Hepatocyte (in vitro differentiated cells): ENCODE data around the gene APEH. TPM values are rescaled to one million over a fixed set of nuclear protein-coding genes. Genes with fewer than 3 reads are reported as not detected.

Experiments
- DNase-seq: peaks from one replicate; pipeline ENCODE4 v3.0.0-alpha.2; 2016; ENCODE audit warnings: low spot score
- H2AFZ ChIP-seq: fragments of 200-600 bp; sonication (generic); 2 replicates; pipeline ENCODE4 v1.6.0; 2016; ENCODE audit warnings: antibody characterized with exemption, mild to moderate bottlenecking
- H3K27ac ChIP-seq: fragments of 200-600 bp; sonication (generic); 2 replicates; pipeline ENCODE4 v1.5.1; 2016; ENCODE audit warnings: mild to moderate bottlenecking
- H3K27me3 ChIP-seq: fragments of 200-600 bp; sonication (generic); 2 replicates; pipeline ENCODE4 v1.6.1; 2016
- H3K36me3 ChIP-seq: fragments of 200-600 bp; sonication (generic); replicated peaks from 2 replicates; pipeline ENCODE4 v1.5.1; 2016; ENCODE audit warnings: low read depth; ENCODE audit not compliant: insufficient read depth
- H3K4me1 ChIP-seq: fragments of 200-600 bp; sonication (generic); 2 replicates; pipeline ENCODE4 v1.5.1; 2016; ENCODE audit warnings: mild to moderate bottlenecking, moderate library complexity; ENCODE audit not compliant: insufficient read depth
- H3K4me2 ChIP-seq: fragments of 200-600 bp; sonication (generic); 2 replicates; pipeline ENCODE4 v1.6.0; 2016
- H3K4me3 ChIP-seq: fragments of 200-600 bp; sonication (generic); 2 replicates; pipeline ENCODE4 v1.5.1; 2016; ENCODE audit warnings: mild to moderate bottlenecking
- H3K79me2 ChIP-seq: fragments of 200-600 bp; sonication (generic); 2 replicates; pipeline ENCODE4 v1.6.0; 2017; ENCODE audit warnings: mild to moderate bottlenecking
- H3K9me2 ChIP-seq: fragments of 200-600 bp; sonication (generic); replicated peaks from 2 replicates; pipeline ENCODE4 v1.6.0; 2017; ENCODE audit warnings: mild to moderate bottlenecking; ENCODE audit not compliant: insufficient read depth
- H3K9me3 ChIP-seq: fragments of 200-600 bp; sonication (generic); 2 replicates; pipeline ENCODE4 v1.5.1; 2016; ENCODE audit warnings: low read depth, mild to moderate bottlenecking
- H4K20me1 ChIP-seq: fragments of 200-600 bp; sonication (generic); 2 replicates; pipeline ENCODE4 v1.6.0; 2016; ENCODE audit warnings: mild to moderate bottlenecking; ENCODE audit not compliant: insufficient read depth, poor library complexity, severe bottlenecking
- EZH2 ChIP-seq: fragments of 200-600 bp; sonication (generic); IDR thresholded peaks from 2 replicates; pipeline ENCODE4 v1.6.1; 2016; ENCODE audit warnings: antibody characterized with exemption, mild to moderate bottlenecking, borderline replicate concordance
- EZH2phosphoT487 ChIP-seq: fragments of 200-600 bp; sonication (generic); IDR thresholded peaks from one replicate; pipeline ENCODE4 v1.6.1; 2018; ENCODE audit warnings: antibody characterized with exemption, mild to moderate bottlenecking, low read depth, moderate library complexity; ENCODE audit not compliant: unreplicated experiment, severe bottlenecking
- WGBS: methylation state at CpG from one replicate; pipeline ENCODE4 v1.1.6; 2016; ENCODE audit warnings: low lambda C conversion rate; ENCODE audit errors: missing lambda C conversion rate; 5-methylcytosine and 5-hydroxymethylcytosine counted together
- polyA plus RNA-seq: library from polyadenylated mRNA; unstranded; fragments of >200 nt; fragmentation: Nextera tagmentation; extraction: Ambion mirVana; gene quantifications from 2 replicates; pipeline ENCODE4 v1.2.1, GENCODE V29; 2016
- total RNA-seq: library from RNA; depleted of rRNA; stranded (reverse); fragments of >200 nt; gene quantifications from 2 replicates; pipeline ENCODE4 v1.2.3, GENCODE V29; 2014
- TF ChIP-seq, protein P1 (sequence below): fragments of 200-600 bp; sonication (generic); IDR thresholded peaks from 2 replicates; pipeline ENCODE4 v1.5.1; 2016; ENCODE audit warnings: antibody characterized with exemption, mild to moderate bottlenecking; ENCODE audit not compliant: poor library complexity

APEH gene
- total and polyA plus RNA-seq, 2 experiments from 2014 or later: 120 to 148 TPM

- Histone ChIP-seq H3K36me3 (no peaks in the 10 kb centered on the region), H3K4me3 (no peak overlapping the region), H3K27me3 (no peaks in the 10 kb centered on the region), H2AFZ (no peak overlapping the region), H3K4me1 (peaks cover 25% of the 10 kb centered on the region), H3K4me2 (peak overlapping the region; percentile 80), H3K9me3 (no peaks in the 10 kb centered on the region), H3K9me2 (no peaks in the 10 kb centered on the region), H3K27ac (no peak overlapping the region), H4K20me1 (peaks cover 3% of the 10 kb centered on the region), H3K79me2 (peaks cover 13% of the 10 kb centered on the region)
- no peak for TF ChIP-seq EZH2phosphoT487
- no peak for TF ChIP-seq EZH2
- TF ChIP-seq, protein P1, sequence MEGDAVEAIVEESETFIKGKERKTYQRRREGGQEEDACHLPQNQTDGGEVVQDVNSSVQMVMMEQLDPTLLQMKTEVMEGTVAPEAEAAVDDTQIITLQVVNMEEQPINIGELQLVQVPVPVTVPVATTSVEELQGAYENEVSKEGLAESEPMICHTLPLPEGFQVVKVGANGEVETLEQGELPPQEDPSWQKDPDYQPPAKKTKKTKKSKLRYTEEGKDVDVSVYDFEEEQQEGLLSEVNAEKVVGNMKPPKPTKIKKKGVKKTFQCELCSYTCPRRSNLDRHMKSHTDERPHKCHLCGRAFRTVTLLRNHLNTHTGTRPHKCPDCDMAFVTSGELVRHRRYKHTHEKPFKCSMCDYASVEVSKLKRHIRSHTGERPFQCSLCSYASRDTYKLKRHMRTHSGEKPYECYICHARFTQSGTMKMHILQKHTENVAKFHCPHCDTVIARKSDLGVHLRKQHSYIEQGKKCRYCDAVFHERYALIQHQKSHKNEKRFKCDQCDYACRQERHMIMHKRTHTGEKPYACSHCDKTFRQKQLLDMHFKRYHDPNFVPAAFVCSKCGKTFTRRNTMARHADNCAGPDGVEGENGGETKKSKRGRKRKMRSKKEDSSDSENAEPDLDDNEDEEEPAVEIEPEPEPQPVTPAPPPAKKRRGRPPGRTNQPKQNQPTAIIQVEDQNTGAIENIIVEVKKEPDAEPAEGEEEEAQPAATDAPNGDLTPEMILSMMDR: no peak
- 97% methylated on average over 21 of the region's 26 CpGs for WGBS
- DNase-seq: no peak
Observed at GRCh38 chr3:49721896-49722781, 48.0 kb downstream of the APEH start.

GRCh38 chr3:49722896-49723295, 48.7 kb downstream of the APEH start:
- H4K20me1 ChIP-seq: peaks cover 3% of the 10 kb centered on the region
- H3K4me2 ChIP-seq: peak overlapping the region; percentile 80
- peaks cover 13% of the 10 kb centered on the region for H3K79me2 ChIP-seq
- WGBS: 90% methylated on average over 8 of the region's 8 CpGs
- peak overlapping the region; percentile 96 for H3K27ac ChIP-seq
- no peak for DNase-seq
- peak overlapping the region; percentile 65 for H3K4me3 ChIP-seq
- no peaks in the 10 kb centered on the region for H3K9me3 ChIP-seq
- TF ChIP-seq EZH2phosphoT487 (no peak), EZH2 (no peak)
- TF ChIP-seq, protein P1: no peak
- H3K9me2 ChIP-seq: no peaks in the 10 kb centered on the region
- H3K4me1 ChIP-seq: peaks cover 25% of the 10 kb centered on the region
- no peak overlapping the region for H2AFZ ChIP-seq
- H3K36me3 ChIP-seq: no peaks in the 10 kb centered on the region
- H3K27me3 ChIP-seq: no peaks in the 10 kb centered on the region

DNA sequence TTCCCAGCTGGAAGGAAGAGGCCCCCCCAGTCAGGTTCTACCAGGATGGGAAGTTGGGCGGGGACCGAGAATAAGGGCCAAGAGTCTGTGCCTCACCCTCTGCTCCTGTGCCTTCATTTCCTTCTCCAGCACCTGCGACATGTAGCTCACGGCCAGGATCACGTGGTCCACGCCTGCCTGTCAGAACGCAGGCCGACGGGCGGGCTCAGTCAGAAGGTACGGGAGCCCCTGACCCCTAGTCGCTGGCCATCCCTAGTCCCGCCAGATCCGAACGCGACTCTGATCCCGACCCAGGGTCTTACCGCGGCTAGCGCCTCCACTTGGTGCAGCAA, 49.1 kb downstream of the APEH start:
- Histone ChIP-seq H3K79me2 (peaks cover 13% of the 10 kb centered on the region), H3K9me3 (no peaks in the 10 kb centered on the region), H3K36me3 (no peaks in the 10 kb centered on the region), H3K4me1 (peaks cover 25% of the 10 kb centered on the region), H3K27me3 (no peaks in the 10 kb centered on the region), H3K4me3 (peak overlapping the region; percentile 65), H4K20me1 (peaks cover 3% of the 10 kb centered on the region), H3K27ac (peak overlapping the region; percentile 96), H2AFZ (peak overlapping the region; percentile 46), H3K4me2 (peak overlapping the region; percentile 80), H3K9me2 (no peaks in the 10 kb centered on the region)
- no peak for TF ChIP-seq EZH2phosphoT487
- TF ChIP-seq, protein P1: no peak
- no peak for TF ChIP-seq EZH2
- 3% methylated on average over 20 of the region's 20 CpGs for WGBS
- peak; percentile 83 for DNase-seq
